ENCODE results near the gene CACNA1S. TPM values are rescaled to one million over a fixed set of nuclear protein-coding genes. Genes with fewer than 3 reads are reported as not detected.

CACNA1S gene
- polyA plus RNA-seq, 1 of the 3 experiments (the other 2 are of a cell fraction): not detected

DNA sequence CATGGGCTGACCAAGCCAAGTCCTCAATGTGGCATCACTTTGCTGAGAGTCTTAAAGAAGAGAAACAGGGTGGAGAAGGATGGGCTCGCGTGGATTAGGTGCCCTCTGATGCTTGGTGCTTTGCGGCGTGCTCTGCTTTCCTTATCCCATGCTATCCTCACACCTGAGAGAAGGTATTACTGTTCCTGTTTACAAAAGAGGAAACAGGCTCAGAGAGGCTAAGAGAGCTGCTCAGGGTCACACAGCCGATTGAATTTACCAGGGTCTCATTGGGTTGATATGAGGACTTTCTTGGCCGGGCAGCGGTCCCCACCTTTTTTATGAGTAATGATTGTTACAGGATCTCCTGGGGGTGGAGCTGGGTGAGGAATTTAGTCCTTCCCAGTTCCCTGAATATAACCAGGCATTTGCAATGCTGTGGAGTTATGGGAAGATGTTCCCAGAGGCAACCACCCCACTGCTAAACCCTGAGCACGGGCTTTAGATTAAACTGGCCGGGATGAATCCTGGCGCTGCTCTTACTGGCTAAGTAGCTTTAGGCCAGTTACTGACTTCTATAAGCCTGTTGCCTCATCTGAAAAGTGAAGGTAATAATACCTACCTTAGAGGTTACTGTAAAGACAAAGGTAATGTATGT lies 10.2 kb upstream of the CACNA1S start:
- Histone ChIP-seq H4K20me1 (ENCODE audit: insufficient read depth) (no peaks in the 10 kb centered on the region), H3K4me2 (no peak overlapping the region), H3F3A (replicated peaks; ENCODE audit: insufficient read depth) (no peaks in the 10 kb centered on the region), H3K36me3 (replicated peaks in 1 of 2; ENCODE audit: control insufficient read depth in 1 of 2, insufficient read depth in 2 of 2, low read length in 1 of 2) (no peaks in the 10 kb centered on the region), H3K4me1 (ENCODE audit: control insufficient read depth in 1 of 2, insufficient read depth in 2 of 2, low read depth in 1 of 2, low read length in 1 of 2) (no peaks in the 10 kb centered on the region; a peak in 1 of 4 replicates), H3K79me2 (ENCODE audit: insufficient read depth) (no peaks in the 10 kb centered on the region), H3K9me3 (no peaks in the 10 kb centered on the region), H3K9ac (no peak overlapping the region), H3K9me2 (no peaks in the 10 kb centered on the region), H3K4me3 (ENCODE audit: low read depth in 2 of 2, low read length in 1 of 2) (no peak overlapping the region), H3K27me3 (ENCODE audit: insufficient read depth) (peaks cover 34% of the 10 kb centered on the region), H2AFZ (ENCODE audit: low read depth) (no peak overlapping the region), H3K27ac (ENCODE audit: low read depth in 2 of 2, low read length in 1 of 2) (no peak overlapping the region)
- ChIA-PET POLR2A (interaction anchor here (1.1 kb wide), 1 partner anchor 18 kb away, joined by 3 read pairs; no protein-coding TSS in a partner anchor), CTCF (interaction anchor here (0.6 to 2.0 kb wide), 5 partner anchors 8 to 151 kb away, joined by 3 to 9 read pairs (median 4); no protein-coding TSS in a partner anchor)
- TF ChIP-seq RXRA (IDR thresholded peaks at IDR 0.05; ENCODE audit: borderline replicate concordance, low read depth): no peak
- TF ChIP-seq RAD21 (IDR thresholded peaks at IDR 0.05; ENCODE audit: low read length): no peak
- TF ChIP-seq POLR2AphosphoS5 (IDR thresholded peaks at IDR 0.05; ENCODE audit: low read depth, low read length): no peak
- TF ChIP-seq, protein P1, sequence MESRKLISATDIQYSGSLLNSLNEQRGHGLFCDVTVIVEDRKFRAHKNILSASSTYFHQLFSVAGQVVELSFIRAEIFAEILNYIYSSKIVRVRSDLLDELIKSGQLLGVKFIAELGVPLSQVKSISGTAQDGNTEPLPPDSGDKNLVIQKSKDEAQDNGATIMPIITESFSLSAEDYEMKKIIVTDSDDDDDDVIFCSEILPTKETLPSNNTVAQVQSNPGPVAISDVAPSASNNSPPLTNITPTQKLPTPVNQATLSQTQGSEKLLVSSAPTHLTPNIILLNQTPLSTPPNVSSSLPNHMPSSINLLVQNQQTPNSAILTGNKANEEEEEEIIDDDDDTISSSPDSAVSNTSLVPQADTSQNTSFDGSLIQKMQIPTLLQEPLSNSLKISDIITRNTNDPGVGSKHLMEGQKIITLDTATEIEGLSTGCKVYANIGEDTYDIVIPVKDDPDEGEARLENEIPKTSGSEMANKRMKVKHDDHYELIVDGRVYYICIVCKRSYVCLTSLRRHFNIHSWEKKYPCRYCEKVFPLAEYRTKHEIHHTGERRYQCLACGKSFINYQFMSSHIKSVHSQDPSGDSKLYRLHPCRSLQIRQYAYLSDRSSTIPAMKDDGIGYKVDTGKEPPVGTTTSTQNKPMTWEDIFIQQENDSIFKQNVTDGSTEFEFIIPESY (IDR thresholded peaks at IDR 0.05; ENCODE audit: borderline replicate concordance, low read depth): no peak
- no peak for TF ChIP-seq MXI1 (IDR thresholded peaks at IDR 0.05; ENCODE audit: low read depth, low read length)
- TF ChIP-seq RFX5 (IDR thresholded peaks at IDR 0.05; ENCODE audit: low read length): no peak
- no peak for TF ChIP-seq FOXJ3 (CRISPR knock-in tag; IDR thresholded peaks at IDR 0.05)
- no peak for TF ChIP-seq GATA2 (CRISPR knock-in tag; IDR thresholded peaks at IDR 0.05)
- no peak for TF ChIP-seq USF2 (IDR thresholded peaks at IDR 0.05; ENCODE audit: borderline replicate concordance, low read depth, low read length)
- no peak for TF ChIP-seq CHD2 (IDR thresholded peaks at IDR 0.05; ENCODE audit: low read length, partially characterized antibody)
- TF ChIP-seq TEAD4 (IDR thresholded peaks at IDR 0.05; ENCODE audit: borderline replicate concordance, insufficient read depth): no peak
- TF ChIP-seq, protein P2, sequence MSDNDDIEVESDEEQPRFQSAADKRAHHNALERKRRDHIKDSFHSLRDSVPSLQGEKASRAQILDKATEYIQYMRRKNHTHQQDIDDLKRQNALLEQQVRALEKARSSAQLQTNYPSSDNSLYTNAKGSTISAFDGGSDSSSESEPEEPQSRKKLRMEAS (IDR thresholded peaks at IDR 0.05; ENCODE audit: low read depth): no peak
- no peak for TF ChIP-seq NRF1 (IDR thresholded peaks at IDR 0.05; ENCODE audit: low read depth, low read length)
- no peak for TF ChIP-seq FOXM1 (IDR thresholded peaks at IDR 0.05; ENCODE audit: low read depth)
- TF ChIP-seq ELF1 (IDR thresholded peaks at IDR 0.05): no peak
- TF ChIP-seq NFIC (IDR thresholded peaks at IDR 0.05; ENCODE audit: borderline replicate concordance): no peak
- no peak for TF ChIP-seq REST (IDR thresholded peaks at IDR 0.05; ENCODE audit: low read depth, low read length)
- TF ChIP-seq USF1 (IDR thresholded peaks at IDR 0.05; ENCODE audit: borderline replicate concordance, low read depth): no peak
- TF ChIP-seq GABPA (IDR thresholded peaks at IDR 0.05; ENCODE audit: low read depth): no peak
- TF ChIP-seq CTCF (IDR thresholded peaks at IDR 0.05): no peak
- DNase-seq: no peak
- 83% methylated on average over 10 of the region's 10 CpGs for WGBS (ENCODE audit: low lambda C conversion rate)

All from SK-N-SH (cell line).